WTC11 (cell line): ENCODE results near the gene JAZF1. TPM values are rescaled to one million over a fixed set of nuclear protein-coding genes. Genes with fewer than 3 reads are reported as not detected.
A peak's percentile ranks its signal among the peaks of the same experiment; 100 is the strongest.

Experiments
- ATAC-seq: fragments of 200-7000 bp; cut with Tn5 transposase; 2 replicates; pipeline ENCODE4 v1.10.0; 2021; ENCODE audit warnings: mild to moderate bottlenecking, moderate library complexity
- CTCF ChIA-PET: fragments of 300-600 bp; sonication (Branson Sonifier 250); formaldehyde crosslinking; loops from one replicate; lab custom pipeline; 2021; ENCODE audit warnings: antibody characterized with exemption; lab: Charles Lee
- POLR2A ChIA-PET: fragments of 350-600 bp; sonication (Branson Sonifier 250); formaldehyde crosslinking; loops from one replicate; lab custom pipeline; 2021; ENCODE audit warnings: antibody characterized with exemption; lab: Charles Lee
- DNase-seq: peaks from one replicate; pipeline ENCODE4 v3.0.0; 2021; ENCODE audit warnings: low spot score
- H3K27ac Mint-ChIP-seq: 2 replicates; pipeline ENCODE4 v1.8.0; 2021; ENCODE audit warnings: mixed read lengths
- H3K27me3 Mint-ChIP-seq: 2 replicates; pipeline ENCODE4 v1.8.0; 2021; ENCODE audit warnings: low read depth, mild to moderate bottlenecking, moderate library complexity, mixed read lengths
- H3K36me3 Mint-ChIP-seq: 2 replicates; pipeline ENCODE4 v1.8.0; 2021; ENCODE audit warnings: mixed read lengths
- H3K4me1 Mint-ChIP-seq: 2 replicates; pipeline ENCODE4 v1.8.0; 2022; ENCODE audit warnings: mixed read lengths
- H3K4me3 Mint-ChIP-seq: 2 replicates; pipeline ENCODE4 v1.8.0; 2021; ENCODE audit warnings: mild to moderate bottlenecking, moderate library complexity, mixed read lengths
- H3K9me3 Mint-ChIP-seq: 2 replicates; pipeline ENCODE4 v1.8.0; 2021; ENCODE audit warnings: mixed read lengths
- CREB1 ChIP-seq: sonication (generic); formaldehyde crosslinking; IDR thresholded peaks from 2 replicates; pipeline ENCODE4 v1.8.0; 2023; ENCODE audit warnings: mild to moderate bottlenecking, missing genetic modification reagents
- CREM ChIP-seq: sonication (generic); formaldehyde crosslinking; IDR thresholded peaks from 2 replicates; pipeline ENCODE4 v1.8.1; 2022; ENCODE audit warnings: mild to moderate bottlenecking, missing genetic modification reagents, moderate library complexity
- FOXK1 ChIP-seq: sonication (generic); formaldehyde crosslinking; IDR thresholded peaks from 2 replicates; pipeline ENCODE4 v1.8.0; 2022; ENCODE audit warnings: mild to moderate bottlenecking, moderate library complexity, missing genetic modification reagents
- HMGA2 ChIP-seq: fragments of 250-450 bp; sonication (Bioruptor Pico); IDR thresholded peaks from 2 replicates; pipeline ENCODE4 v1.4.0; 2021; ENCODE audit warnings: mild to moderate bottlenecking, moderate library complexity
- JUN ChIP-seq: sonication (generic); formaldehyde crosslinking; IDR thresholded peaks from 2 replicates; pipeline ENCODE4 v1.8.0; 2023; ENCODE audit warnings: mild to moderate bottlenecking, missing genetic modification reagents
- MYBL2 ChIP-seq: sonication (generic); formaldehyde crosslinking; IDR thresholded peaks from 2 replicates; pipeline ENCODE4 v1.8.1; 2023; ENCODE audit warnings: mild to moderate bottlenecking, moderate library complexity, missing genetic modification reagents
- NR2C2 ChIP-seq: sonication (generic); formaldehyde crosslinking; IDR thresholded peaks from 2 replicates; pipeline ENCODE4 v1.8.0; 2022; ENCODE audit warnings: mild to moderate bottlenecking, missing genetic modification reagents
- NR3C1 ChIP-seq: sonication (generic); formaldehyde crosslinking; conservative IDR thresholded peaks from 2 replicates; pipeline ENCODE4 v1.8.1; 2023; ENCODE audit warnings: low read depth, mild to moderate bottlenecking, missing genetic modification reagents
- SOX15 ChIP-seq: fragments of 250-450 bp; sonication (Bioruptor Pico); IDR thresholded peaks from 2 replicates; pipeline ENCODE4 v1.9.0; 2021; ENCODE audit warnings: mild to moderate bottlenecking
- ZNF671 ChIP-seq: fragments of 250-450 bp; sonication (Bioruptor Pico); IDR thresholded peaks from 2 replicates; pipeline ENCODE4 v1.8.0; 2021; ENCODE audit warnings: mild to moderate bottlenecking
- total RNA-seq: library from RNA; stranded (reverse); gene quantifications from 3 replicates; pipeline ENCODE4 v1.2.3, GENCODE V29; 2021
- TF ChIP-seq, protein P1 (sequence below): sonication (generic); formaldehyde crosslinking; IDR thresholded peaks from 2 replicates; pipeline ENCODE4 v1.8.1; 2023; ENCODE audit warnings: mild to moderate bottlenecking, missing genetic modification reagents
- TF ChIP-seq, protein P2 (sequence below): sonication (generic); formaldehyde crosslinking; IDR thresholded peaks from 2 replicates; pipeline ENCODE4 v1.8.0; 2022; ENCODE audit warnings: mild to moderate bottlenecking, missing genetic modification reagents
- TF ChIP-seq, protein P3 (sequence below): sonication (generic); formaldehyde crosslinking; IDR thresholded peaks from 2 replicates; pipeline ENCODE4 v1.8.1; 2022; ENCODE audit warnings: mild to moderate bottlenecking, missing genetic modification reagents, moderate library complexity, borderline replicate concordance
- TF ChIP-seq, protein P4 (sequence below): sonication (generic); formaldehyde crosslinking; IDR thresholded peaks from 2 replicates; pipeline ENCODE4 v1.8.1; 2023; ENCODE audit warnings: mild to moderate bottlenecking, missing genetic modification reagents, moderate library complexity
- TF ChIP-seq, protein P5 (sequence below): fragments of 250-450 bp; sonication (Bioruptor Pico); IDR thresholded peaks from 2 replicates; pipeline ENCODE4 v1.9.0; 2021; ENCODE audit warnings: mild to moderate bottlenecking
- TF ChIP-seq, protein P6 (sequence below): sonication (generic); formaldehyde crosslinking; IDR thresholded peaks from 2 replicates; pipeline ENCODE4 v1.8.1; 2023; ENCODE audit warnings: mild to moderate bottlenecking, missing genetic modification reagents, borderline replicate concordance
- TF ChIP-seq, protein P7 (sequence below): sonication (generic); formaldehyde crosslinking; IDR thresholded peaks from 2 replicates; pipeline ENCODE4 v1.8.1; 2023; ENCODE audit warnings: mild to moderate bottlenecking, missing genetic modification reagents

Gene JAZF1
- total RNA-seq, 1 experiment from 2014 or later: 19.0 TPM

DNA sequence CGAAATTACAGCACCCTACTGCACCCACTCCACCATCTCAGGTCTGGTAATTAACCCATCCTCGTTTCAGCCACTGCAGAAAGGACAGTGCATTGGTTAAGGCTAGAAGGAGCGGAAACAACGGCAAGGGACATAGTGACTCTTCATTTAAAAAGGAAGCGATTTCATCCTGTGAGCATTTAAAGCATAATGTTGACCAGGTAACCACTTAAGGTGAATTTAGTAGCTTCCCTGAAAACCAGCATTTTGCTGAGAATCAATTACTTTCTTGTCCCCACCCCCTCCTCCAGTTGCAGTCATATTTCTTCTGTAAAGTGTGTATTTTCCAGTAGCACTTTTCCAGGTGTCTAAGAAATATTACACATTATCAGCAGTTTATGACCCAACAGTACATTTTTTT, 821 bp upstream of the JAZF1 start:
- CTCF ChIA-PET: no interaction called here
- ATAC-seq: no peak
- peaks cover 12% of the 10 kb centered on the region for H3K27me3 Mint-ChIP-seq
- no peaks in the 10 kb centered on the region for H3K9me3 Mint-ChIP-seq
- TF ChIP-seq, protein P1, sequence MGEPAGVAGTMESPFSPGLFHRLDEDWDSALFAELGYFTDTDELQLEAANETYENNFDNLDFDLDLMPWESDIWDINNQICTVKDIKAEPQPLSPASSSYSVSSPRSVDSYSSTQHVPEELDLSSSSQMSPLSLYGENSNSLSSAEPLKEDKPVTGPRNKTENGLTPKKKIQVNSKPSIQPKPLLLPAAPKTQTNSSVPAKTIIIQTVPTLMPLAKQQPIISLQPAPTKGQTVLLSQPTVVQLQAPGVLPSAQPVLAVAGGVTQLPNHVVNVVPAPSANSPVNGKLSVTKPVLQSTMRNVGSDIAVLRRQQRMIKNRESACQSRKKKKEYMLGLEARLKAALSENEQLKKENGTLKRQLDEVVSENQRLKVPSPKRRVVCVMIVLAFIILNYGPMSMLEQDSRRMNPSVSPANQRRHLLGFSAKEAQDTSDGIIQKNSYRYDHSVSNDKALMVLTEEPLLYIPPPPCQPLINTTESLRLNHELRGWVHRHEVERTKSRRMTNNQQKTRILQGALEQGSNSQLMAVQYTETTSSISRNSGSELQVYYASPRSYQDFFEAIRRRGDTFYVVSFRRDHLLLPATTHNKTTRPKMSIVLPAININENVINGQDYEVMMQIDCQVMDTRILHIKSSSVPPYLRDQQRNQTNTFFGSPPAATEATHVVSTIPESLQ (CRISPR knock-in tag): no peak
- TF ChIP-seq MYBL2 (CRISPR knock-in tag) (no peak), NR2C2 (CRISPR knock-in tag) (no peak), FOXK1 (CRISPR knock-in tag) (no peak), NR3C1 (CRISPR knock-in tag) (no peak), CREB1 (CRISPR knock-in tag) (no peak), HMGA2 (CRISPR knock-in tag) (no peak), SOX15 (no peak), ZNF671 (CRISPR knock-in tag) (no peak), CREM (CRISPR knock-in tag) (no peak), JUN (CRISPR knock-in tag) (no peak)
- TF ChIP-seq, protein P2, sequence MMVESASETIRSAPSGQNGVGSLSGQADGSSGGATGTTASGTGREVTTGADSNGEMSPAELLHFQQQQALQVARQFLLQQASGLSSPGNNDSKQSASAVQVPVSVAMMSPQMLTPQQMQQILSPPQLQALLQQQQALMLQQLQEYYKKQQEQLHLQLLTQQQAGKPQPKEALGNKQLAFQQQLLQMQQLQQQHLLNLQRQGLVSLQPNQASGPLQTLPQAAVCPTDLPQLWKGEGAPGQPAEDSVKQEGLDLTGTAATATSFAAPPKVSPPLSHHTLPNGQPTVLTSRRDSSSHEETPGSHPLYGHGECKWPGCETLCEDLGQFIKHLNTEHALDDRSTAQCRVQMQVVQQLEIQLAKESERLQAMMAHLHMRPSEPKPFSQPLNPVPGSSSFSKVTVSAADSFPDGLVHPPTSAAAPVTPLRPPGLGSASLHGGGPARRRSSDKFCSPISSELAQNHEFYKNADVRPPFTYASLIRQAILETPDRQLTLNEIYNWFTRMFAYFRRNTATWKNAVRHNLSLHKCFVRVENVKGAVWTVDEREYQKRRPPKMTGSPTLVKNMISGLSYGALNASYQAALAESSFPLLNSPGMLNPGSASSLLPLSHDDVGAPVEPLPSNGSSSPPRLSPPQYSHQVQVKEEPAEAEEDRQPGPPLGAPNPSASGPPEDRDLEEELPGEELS (CRISPR knock-in tag): no peak
- TF ChIP-seq, protein P3, sequence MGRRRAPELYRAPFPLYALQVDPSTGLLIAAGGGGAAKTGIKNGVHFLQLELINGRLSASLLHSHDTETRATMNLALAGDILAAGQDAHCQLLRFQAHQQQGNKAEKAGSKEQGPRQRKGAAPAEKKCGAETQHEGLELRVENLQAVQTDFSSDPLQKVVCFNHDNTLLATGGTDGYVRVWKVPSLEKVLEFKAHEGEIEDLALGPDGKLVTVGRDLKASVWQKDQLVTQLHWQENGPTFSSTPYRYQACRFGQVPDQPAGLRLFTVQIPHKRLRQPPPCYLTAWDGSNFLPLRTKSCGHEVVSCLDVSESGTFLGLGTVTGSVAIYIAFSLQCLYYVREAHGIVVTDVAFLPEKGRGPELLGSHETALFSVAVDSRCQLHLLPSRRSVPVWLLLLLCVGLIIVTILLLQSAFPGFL (CRISPR knock-in tag): no peak
- TF ChIP-seq, protein P4, sequence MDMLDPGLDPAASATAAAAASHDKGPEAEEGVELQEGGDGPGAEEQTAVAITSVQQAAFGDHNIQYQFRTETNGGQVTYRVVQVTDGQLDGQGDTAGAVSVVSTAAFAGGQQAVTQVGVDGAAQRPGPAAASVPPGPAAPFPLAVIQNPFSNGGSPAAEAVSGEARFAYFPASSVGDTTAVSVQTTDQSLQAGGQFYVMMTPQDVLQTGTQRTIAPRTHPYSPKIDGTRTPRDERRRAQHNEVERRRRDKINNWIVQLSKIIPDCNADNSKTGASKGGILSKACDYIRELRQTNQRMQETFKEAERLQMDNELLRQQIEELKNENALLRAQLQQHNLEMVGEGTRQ (CRISPR knock-in tag): no peak
- TF ChIP-seq, protein P5, sequence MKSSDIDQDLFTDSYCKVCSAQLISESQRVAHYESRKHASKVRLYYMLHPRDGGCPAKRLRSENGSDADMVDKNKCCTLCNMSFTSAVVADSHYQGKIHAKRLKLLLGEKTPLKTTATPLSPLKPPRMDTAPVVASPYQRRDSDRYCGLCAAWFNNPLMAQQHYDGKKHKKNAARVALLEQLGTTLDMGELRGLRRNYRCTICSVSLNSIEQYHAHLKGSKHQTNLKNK (CRISPR knock-in tag): no peak
- TF ChIP-seq, protein P6, sequence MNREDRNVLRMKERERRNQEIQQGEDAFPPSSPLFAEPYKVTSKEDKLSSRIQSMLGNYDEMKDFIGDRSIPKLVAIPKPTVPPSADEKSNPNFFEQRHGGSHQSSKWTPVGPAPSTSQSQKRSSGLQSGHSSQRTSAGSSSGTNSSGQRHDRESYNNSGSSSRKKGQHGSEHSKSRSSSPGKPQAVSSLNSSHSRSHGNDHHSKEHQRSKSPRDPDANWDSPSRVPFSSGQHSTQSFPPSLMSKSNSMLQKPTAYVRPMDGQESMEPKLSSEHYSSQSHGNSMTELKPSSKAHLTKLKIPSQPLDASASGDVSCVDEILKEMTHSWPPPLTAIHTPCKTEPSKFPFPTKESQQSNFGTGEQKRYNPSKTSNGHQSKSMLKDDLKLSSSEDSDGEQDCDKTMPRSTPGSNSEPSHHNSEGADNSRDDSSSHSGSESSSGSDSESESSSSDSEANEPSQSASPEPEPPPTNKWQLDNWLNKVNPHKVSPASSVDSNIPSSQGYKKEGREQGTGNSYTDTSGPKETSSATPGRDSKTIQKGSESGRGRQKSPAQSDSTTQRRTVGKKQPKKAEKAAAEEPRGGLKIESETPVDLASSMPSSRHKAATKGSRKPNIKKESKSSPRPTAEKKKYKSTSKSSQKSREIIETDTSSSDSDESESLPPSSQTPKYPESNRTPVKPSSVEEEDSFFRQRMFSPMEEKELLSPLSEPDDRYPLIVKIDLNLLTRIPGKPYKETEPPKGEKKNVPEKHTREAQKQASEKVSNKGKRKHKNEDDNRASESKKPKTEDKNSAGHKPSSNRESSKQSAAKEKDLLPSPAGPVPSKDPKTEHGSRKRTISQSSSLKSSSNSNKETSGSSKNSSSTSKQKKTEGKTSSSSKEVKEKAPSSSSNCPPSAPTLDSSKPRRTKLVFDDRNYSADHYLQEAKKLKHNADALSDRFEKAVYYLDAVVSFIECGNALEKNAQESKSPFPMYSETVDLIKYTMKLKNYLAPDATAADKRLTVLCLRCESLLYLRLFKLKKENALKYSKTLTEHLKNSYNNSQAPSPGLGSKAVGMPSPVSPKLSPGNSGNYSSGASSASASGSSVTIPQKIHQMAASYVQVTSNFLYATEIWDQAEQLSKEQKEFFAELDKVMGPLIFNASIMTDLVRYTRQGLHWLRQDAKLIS: no peak
- TF ChIP-seq, protein P7, sequence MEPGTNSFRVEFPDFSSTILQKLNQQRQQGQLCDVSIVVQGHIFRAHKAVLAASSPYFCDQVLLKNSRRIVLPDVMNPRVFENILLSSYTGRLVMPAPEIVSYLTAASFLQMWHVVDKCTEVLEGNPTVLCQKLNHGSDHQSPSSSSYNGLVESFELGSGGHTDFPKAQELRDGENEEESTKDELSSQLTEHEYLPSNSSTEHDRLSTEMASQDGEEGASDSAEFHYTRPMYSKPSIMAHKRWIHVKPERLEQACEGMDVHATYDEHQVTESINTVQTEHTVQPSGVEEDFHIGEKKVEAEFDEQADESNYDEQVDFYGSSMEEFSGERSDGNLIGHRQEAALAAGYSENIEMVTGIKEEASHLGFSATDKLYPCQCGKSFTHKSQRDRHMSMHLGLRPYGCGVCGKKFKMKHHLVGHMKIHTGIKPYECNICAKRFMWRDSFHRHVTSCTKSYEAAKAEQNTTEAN: no peak
- TF ChIP-seq, all 79 proteins: peak for 0
- Mint-ChIP-seq H3K36me3 (no peaks in the 10 kb centered on the region), H3K4me3 (peak overlapping the region; percentile 86), H3K4me1 (peaks cover 39% of the 10 kb centered on the region), H3K27ac (no peak overlapping the region)
- POLR2A ChIA-PET: no interaction called here
- no peak for DNase-seq
